Measurements from ENCODE around the gene FBXO4.

GRCh38 chr5:41882765-41883164 is 42.3 kb upstream of the FBXO4 start:
- no peak for TF ChIP-seq CTCF (optimal IDR thresholded peaks at IDR 0.05 in 1 of 3, IDR thresholded peaks at IDR 0.05 in 1 of 3, conservative IDR thresholded peaks at IDR 0.05 in 1 of 3; ENCODE audit: extremely low read depth in 1 of 3, insufficient read depth in 2 of 3, low read length in 3 of 3)
- no peak for TF ChIP-seq EZH2 (IDR thresholded peaks at IDR 0.05; ENCODE audit: low read length)
